Putamen (tissue), 1 donor: ENCODE measurements around the gene IRF2BPL.
"Not testable (repeated sequence)": the region's sequence is repeated elsewhere in the genome, so short reads cannot be mapped to it uniquely, and the experiment has no call there.

Source experiments
- DNase-seq: peaks from one replicate; pipeline ENCODE4 v3.0.0-alpha.2; 2016; ENCODE audit warnings: low spot score

Gene IRF2BPL

DNA sequence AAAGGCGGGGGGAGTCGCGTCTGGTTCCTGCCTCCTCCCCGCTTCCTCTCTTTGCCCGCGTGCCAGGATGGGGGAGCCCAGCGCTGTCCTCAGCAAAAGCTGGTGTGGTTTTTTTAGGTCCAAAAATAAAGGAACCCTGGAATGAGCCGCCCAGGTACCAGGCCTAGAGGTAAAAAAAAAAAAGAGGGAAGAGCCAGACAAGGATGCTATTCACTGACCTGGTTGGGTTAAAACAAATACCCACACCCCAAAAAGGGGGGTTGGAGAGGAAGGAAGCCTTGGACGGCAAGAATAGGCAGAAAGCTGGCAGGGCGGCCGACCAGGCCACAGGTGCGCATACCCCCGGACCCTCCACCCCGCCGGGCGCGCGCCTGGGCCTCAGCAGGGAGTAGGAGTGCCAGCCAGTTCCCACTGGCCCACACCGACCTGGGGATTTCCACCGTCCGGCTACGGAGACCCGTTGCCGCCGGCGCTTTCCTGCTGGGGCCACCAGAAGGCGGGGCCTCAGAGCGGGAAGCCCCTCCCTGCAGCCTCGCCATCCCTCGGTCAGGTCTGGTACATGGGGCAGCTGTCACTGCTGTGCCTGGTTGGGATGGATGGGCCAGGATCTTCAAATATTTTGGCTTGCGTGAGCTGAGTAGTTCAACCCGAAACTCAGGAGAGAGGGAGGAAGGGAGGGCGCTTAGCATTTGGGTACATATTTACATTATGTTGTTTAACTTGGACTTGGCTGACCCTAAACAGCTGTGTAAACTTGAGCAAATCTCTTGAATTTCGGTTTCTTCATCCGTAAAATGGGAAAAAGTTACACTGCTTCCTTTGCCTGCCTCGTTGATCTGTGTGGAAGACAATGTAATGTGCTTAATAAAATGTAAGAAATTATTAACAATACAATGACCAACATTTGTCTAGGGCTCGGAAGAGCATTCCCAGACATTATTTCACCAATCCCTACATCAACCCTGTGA is 5.4 kb upstream of the IRF2BPL start:
- DNase-seq, result no peak

DNA sequence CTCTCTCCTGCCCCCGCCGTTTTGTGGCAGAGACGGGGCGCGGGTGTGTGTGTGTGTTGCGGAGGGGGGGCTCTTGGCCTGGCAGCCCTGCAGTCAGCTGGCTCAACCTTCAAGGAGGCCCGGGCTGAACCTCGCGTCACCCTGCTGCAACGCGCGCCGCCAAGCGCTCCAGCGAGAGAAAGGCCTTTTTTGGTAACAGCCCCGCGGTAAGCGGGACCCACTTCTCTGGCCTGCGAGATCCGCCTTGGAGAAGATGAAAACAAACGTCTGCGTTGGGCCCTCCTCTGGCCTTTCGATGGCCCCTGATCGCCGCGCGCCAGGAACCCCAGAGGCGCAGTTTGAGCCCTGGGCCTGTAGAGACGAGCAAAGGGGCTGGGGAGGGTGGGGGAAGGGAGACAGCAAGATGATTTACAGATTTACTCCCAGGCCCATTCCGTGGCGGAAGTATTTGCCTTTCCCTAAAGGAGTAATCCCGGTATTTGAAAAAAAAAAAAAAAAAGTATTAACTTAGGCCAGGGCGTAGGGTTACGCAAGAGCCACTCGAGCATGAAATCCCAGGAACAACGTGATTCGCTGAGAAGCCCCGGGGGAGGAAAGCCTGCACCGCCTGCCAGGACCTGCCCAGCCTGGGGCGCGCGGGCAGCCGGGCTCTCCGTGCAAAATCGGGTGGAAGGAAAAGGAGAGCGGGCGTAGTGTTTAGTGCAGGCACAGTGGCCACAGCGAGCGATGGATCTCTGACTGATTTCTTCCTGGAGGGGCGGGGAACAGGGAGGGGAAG is 4.5 kb upstream of the IRF2BPL start:
- peak; percentile 85 for DNase-seq

DNA sequence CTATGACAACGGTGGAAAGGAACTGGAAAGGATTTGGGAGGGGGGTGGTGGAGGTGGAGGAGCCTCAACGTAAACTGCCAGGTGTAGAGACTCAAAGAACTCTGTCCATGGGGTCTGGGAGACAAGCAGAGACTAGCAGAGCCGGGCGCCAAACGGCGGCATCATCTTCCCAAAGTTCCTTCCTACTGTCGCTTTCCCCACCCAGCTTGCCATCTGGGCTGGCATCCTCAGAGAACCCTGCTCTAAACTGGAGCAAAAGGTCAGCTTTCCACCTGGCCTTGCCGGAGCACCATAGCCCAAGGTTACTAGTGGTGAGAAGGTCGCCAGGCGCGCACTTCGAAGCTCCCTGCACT is 4.0 kb upstream of the IRF2BPL start:
- DNase-seq, result no peak

DNA sequence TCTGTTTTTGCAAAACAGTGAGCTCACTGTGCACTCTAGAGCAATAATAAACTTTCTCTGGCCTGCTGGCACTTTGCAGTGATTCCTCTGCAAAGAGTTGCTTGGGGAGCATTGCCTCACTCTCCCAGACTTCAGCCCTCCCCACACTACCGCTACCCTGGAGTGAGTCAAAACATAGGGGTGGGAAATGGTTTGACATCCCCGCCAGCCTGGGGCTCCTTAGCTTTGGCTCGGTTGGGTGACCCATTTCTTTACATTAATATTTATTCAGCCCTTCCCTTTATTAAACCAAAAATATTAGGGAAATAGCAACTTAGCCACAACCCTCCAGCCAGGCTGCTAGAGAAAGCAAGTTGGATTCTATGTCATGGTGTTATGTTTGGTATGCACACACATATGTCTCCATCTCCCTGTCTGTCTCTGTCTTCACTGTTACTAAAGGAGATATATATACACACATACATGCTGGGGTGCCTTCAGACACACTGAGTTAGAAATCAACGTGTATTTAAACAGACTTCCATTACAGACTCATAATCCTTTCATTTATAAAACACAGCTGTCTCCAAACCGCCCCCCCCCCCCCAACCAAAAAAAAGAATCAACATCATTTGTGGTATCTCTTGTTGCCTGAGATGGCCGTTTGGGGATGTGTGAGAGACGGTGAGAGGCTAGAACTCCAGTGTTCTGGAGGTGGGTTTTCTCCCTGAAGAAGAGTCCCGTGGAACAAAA is 3.4 kb upstream of the IRF2BPL start:
- no peak for DNase-seq

DNA sequence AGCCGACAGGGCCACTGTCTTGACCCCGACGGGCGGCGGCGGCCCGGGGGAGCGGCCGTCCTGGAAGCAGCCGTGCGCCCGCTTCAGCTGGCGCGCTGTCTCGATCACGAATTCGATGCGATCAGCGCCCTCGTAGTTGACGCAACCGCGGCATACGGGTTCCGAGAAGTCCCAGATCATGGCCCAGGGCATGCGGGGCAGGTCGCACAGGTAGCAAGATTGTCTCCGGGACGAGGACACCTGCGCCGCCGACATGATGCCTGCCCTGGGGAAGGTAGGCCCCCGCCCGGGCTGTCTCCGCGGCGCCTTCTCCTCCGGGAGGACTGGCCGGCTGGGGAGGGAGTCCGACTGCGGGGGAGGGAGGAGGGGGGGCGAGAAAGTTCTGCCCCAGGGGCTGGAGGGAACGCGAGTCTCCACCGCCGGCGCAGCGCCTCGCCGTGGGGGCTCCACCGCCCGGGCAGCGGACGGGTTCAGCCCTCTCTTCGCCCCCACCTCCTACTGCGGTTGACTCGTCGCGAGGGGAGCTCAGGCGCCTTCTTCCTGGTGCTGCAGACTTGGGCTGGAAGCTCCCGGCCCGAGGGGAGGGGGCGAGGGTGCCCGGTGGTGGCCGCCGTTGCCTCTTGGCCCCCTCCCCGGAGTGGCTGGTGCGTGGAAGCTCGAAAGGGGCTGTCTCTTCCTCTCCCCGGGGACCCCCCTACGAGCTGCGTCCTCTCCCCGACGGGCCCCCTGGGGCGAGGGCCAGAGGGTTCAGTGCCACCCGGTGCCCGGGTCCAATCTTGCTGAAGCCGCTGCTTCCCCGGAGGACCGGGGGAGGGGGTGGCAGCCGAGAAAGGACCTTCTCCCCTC is 747 bp downstream of the IRF2BPL start:
- DNase-seq, result peak; percentile 74

DNA sequence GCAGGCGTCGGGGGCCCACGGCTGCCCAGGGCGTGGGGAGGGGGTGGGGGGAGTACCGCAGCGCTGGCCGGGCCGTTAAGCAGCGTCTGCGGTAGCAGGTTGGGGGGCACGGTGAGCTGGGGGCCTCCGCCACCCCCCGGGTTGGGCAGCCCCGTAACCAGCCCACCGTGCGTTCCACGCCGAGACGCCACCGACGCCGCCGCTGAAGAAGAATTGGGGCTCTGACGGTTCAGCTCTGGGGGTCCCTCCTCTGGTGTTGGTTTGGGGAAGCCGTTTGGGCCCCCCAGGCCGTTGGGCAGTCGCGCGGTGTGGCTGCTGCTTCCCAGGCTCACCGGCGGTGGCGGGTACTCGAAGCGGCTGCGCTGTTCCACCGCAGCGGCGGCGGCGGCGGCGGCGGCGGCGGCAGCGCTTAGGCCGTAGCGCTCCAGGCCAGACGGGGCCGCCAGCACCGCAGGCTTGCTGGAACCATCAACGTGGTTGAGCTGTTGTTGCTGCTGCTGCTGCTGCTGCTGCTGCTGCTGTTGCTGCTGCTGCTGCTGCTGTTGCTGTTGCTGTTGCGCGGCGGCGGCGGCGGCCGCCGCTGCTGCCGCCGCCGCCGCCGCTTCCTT is 1.5 kb downstream of the IRF2BPL start:
- DNase-seq, result no peak

DNA sequence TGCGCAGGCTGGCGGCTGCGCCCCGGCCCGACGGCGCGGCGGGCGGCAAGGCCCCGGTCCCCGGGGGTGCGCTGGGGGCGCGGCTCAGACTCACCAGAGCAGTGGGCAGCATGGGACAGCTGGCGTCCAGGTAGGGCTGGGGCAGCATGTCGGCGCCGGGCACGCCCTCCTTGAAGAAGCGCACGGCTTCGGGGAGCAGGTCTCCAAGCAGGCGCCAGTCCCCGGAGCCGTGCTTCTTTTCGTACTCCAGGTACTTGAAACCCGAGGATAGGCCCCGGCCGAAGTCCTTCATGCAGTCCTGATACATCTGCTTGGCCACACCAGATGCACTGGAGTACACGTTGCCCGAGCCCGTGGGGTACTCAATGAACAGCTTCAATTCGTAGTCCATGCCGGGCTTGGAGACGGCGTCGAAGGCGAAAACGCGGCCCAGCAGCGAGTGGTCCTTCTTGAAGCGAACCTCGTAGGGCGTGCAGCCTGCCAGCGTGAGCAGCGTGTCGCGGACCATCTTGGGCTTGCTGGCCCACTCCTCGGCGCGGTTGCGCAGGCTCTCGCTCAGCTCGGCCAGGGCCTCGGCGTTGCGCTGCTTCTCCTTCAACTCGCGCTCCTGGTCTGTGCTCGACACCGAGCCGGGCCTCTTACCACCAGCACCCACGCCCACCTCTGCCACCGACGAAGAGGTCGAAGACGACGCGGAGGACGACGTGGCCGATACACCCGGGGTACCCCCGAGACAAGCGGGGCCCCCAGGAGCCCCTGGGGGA is 2.2 kb downstream of the IRF2BPL start:
- DNase-seq, result no peak

DNA sequence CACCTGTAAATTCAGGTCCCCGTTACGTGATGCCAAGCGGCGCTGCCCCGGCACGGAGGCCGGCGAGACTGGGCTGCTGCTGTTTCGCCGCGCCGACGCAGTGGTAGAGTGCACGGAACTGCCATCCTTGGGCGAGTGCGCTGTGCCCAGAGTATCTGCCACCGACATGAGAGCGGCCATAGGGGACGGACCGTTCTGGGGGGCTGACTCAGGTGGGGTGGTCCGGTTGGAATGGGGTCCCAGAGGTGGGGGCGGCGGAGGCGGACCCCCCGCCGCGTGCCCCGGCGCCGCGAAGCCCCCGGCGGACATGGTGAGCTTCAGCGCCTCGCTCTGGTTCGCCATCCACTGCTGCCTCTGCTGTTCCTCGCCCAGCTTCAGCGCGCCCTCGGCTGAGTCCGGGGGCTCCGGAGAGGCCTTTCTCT is 2.8 kb downstream of the IRF2BPL start:
- DNase-seq, result no peak

DNA sequence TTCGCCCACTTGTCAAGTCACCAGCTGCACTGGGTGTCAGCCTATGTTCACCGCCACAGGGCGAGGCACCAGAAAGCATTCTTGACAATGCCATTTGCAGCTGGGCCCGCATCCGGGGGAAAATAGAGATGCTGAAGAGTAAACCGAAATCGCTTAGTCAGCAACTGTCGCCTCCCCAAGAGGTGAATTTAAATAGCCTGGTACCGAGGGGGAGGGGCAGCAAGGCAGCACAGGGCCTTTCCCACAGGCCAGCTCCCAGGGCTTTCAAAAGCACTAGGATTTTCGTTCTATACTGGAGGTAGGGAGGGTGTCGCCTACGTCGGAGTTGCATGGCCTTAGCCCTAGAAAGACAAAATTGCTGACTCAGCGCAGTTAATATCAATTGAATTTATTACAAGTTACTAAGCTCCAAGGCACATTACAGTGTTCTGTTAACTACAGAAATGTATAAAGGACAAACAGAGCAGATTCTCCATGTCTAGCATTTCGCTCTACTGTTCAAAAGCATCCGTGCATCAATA is 4.3 kb downstream of the IRF2BPL start:
- no peak for DNase-seq

DNA sequence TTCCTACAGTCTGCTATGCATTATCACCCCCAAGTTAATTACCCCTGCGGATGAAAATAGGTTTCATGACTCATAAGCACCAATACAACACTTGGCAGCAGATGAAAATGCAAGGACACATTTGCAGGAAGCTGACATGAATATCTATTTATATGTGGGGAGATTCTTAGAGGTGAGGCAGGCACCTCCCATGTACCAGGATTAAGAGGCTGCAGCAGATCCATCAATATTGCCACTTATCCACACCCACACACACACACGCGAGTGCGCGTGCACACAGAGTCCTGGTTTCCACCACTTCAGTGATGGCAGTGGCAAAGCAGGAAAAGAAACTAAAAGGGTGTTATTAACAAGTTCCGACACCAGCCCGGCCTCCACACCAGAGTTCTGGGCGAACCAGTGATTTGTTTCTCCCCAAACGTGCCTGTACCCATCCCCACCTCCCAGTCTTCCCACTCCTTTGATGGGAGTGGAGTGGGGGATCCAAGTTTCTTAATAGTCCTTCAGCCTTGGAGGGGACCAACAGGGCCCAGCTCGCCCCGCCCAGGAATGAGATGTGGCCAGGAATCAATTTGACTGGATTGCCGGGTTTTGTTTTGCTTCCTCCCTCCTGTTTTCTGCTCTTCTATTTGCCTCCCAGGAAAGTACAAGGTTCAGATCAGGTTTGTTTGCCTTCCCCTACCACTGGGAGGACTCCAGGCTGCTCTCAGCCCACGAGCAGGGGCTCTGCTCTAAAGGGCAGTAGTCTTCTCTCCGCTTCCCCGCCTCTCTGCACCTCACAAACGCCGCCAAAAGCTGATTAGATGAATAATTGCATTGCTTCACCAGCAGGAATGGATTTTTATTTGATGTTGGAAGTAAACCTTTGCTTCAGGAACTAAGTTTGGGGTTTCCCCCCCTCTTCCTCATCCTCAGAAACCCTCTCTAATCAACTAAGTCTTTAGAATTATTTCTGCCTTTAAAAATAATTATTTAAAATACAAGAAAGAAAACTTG is 5.2 kb downstream of the IRF2BPL start:
- DNase-seq, result no peak

DNA sequence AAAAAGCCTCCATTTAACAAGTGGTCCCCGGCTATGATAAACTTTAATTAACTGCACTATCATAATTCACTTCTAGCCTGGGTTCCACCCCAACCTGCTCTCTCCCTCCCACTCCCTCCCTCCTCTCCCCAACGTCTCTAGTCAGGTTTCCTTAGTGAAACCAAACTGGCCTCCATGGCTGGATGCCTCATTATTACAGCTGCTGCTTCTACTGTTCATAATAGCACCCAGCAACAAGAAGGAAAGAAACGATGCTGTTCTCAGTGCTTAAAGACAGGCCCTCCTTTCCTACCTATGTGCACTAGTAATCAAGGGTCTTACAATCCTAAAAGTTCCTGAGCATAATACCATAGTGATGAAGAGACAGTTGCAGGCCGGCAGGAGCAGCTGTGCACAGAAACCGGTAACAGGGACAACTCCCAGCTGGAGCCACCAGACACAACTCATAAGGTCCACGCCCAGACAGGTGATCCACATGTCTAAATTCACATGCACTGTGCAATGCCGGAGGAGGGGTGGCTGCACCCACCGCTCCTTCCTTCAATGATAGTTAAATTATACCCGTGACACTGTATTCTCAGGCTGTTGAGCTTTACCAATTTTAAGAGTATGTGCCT is 6.2 kb downstream of the IRF2BPL start:
- DNase-seq, result no peak

DNA sequence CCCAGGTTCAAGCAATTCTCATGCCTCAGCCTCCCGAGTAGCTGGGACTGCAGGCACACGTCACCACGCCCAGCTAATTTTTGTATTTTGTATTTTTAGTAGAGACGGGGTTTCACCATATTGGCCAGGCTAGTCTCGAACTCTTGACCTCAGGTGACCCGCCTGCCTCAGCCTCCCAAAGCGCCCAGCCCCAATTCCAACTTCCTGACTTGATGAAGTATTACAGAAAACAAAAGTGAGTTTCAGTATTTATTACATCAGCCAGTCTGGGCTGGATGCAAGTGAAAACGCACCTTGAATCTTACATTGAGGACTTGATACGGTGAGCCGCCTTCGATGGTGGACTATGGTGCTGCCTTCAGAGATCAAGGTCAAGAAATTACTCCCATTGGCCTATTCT is 7.1 kb downstream of the IRF2BPL start:
- not testable (repeated sequence) for DNase-seq

DNA sequence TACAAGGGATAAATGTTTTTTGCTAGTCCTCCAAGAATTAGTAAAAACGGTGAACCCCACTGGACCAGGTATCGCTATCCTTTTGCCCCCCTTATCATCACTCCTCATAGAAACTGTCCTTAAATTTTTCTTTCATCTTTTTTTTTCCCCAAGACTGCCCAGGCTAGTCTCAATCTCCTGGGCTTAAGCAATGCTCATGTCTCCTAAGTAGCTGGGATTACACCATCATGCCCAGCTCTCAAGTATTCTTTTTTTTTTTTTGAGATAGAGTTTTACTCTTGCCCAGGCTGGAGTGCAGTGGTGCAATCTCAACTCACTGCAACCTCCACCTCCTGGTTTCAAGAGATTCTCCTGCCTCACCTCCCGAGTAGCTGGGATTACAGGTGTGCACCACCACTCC is 9.7 kb downstream of the IRF2BPL start:
- DNase-seq, result no peak

DNA sequence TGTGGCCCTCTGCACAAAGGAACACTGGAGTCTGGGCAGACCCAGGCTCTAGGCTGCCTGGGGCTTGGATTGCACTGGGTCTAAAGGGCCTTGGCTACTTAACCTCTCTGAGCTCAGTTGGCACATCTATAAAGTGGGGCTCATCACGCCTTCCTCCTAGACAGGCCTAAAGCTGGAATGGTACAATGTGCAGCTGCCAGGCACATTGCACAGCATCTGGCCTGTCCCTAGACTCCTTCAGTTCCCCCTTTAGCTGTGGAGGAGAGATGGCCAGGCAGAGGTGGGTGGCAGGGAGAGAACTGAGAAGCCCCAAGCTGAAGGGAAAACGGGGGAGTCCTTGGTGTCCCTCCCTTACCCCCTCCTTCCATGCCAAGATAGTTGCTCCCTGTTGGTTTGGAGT is 10.8 kb downstream of the IRF2BPL start:
- DNase-seq, result no peak

DNA sequence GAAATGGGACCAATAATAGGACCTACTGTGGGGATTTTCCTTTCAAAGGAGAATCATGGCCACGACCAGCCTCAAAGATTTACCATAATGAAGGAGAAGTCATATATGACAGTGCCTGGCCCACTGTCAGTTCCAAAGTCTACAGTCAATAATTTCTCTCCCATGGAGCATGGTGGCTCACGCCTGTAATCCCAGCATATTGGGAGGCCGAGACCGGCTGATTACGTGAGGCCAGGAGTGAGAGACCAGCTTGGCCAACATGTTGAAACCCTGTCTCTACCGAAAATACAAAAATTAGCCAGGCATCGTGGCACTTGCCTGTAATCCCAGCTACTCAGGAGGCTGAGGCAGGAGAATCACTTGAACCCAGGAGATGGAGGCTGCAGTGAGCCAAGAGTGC is 13.8 kb downstream of the IRF2BPL start:
- DNase-seq, result no peak

DNA sequence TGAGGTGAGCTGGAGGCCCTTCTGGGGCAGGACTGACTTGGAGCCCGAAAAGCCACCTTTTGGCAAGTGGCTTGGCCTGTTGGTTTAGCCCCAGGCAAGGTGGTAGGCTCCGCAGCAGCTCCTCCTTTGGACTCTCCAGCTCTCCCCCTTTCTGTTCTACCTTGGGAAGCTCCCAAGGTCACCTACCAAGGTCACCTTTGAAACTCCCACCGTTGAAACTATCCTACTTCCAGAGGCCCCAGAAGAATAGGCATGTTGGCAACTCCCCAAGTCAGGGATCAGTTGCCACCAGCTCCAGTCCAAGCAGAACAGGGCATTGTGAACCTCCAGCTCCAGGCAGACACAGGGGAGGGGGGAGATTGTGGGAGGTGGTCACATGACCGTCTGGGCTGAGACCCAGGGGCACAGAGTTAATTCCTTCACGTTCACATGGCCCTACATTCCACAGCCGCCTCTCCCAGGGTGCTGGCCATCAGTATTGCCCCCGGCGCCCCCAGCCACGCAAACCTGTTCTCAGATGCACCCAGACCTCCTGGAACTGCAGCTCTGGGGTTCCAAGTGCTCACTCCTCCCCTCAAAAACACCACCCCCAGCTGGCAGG is 14.4 kb downstream of the IRF2BPL start:
- DNase-seq, result no peak

DNA sequence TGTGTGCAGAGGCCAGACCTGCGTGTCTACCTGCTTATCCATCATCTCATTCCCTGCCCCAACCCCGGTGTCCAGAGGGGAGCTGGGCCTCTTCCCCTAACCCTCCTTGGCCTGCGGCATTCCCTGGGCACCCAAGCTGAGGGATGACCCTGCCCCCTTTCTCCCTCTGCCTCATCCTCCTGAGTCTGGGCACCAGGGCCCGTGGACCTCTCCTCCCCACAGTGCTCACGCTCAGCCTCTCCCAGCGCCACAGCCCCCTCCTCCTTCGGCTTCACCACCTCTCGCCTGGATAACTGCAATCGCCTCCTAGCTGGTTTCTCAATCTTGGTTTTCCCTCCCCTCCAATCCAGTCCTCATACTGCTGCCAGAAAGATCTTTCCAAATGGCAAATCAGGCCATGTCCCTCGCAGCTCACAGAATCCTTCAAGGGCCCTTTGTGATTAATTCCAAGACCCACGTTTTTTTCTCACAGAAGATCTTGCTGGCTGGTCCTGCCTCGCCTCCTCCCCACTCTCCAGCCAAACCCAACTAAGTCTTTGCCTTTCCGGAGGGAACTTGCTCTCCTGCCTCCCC is 16.2 kb downstream of the IRF2BPL start:
- DNase-seq, result no peak

DNA sequence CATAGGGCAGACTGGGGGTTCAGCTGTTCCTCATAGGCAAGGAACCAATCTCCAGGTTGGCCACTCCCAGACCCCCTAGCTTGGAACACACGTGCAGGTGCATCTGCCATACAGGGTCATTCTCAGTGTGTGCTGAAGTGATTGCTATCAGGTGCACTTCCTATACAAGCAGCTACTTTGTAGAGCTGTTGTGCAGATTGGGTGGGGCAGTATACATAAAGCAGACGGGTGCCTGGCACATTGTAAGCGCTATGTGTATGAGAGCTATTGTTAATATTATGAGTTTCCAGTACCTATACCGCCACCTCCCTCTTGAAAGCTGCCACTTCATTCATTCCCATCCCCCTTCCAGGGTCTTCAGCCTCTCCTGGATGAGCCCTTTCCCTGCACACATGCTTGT is 17.3 kb downstream of the IRF2BPL start:
- no peak for DNase-seq
